Mesenchymal stem cell (in vitro differentiated cells and primary cell): ENCODE measurements around the gene LMX1B.
A peak's percentile ranks its signal among the peaks of the same experiment; 100 is the strongest.

Source experiments
- DNase-seq: peaks from one replicate; pipeline ENCODE4 v3.0.0-alpha.2; 2013
- H2AFZ ChIP-seq: one replicate; pipeline ENCODE4 v1.6.1; 2013; ENCODE audit warnings: low read depth, mild to moderate bottlenecking, control low read depth, inconsistent platforms, low read length, moderate library complexity
- H2AK5ac ChIP-seq: 2 replicates; pipeline ENCODE4 v1.6.1; 2013; ENCODE audit warnings: low read length, moderate library complexity, mild to moderate bottlenecking, inconsistent platforms; ENCODE audit not compliant: severe bottlenecking
- H2BK120ac ChIP-seq: one replicate; pipeline ENCODE4 v1.6.1; 2013; ENCODE audit warnings: low read depth, mild to moderate bottlenecking, inconsistent platforms, low read length, moderate library complexity
- H2BK12ac ChIP-seq, 2 experiments: one replicate each; pipeline ENCODE4 v1.6.1; 2013; ENCODE audit warnings: inconsistent platforms in 2 of 2, low read length in 2 of 2, mild to moderate bottlenecking in 2 of 2, moderate library complexity in 2 of 2, control low read depth in 1 of 2
- H2BK15ac ChIP-seq: one replicate; pipeline ENCODE4 v1.6.1; 2013; ENCODE audit warnings: mild to moderate bottlenecking, low read depth, inconsistent platforms; ENCODE audit not compliant: poor library complexity, severe bottlenecking
- H2BK5ac ChIP-seq: 2 replicates; pipeline ENCODE4 v1.6.1; 2013; ENCODE audit warnings: low read depth, mild to moderate bottlenecking, low read length, control low read depth, inconsistent platforms; ENCODE audit not compliant: poor library complexity, severe bottlenecking
- H3K14ac ChIP-seq, 2 experiments: one replicate each; pipeline ENCODE4 v1.6.1; 2013; ENCODE audit warnings: inconsistent platforms in 2 of 2, low read length in 2 of 2, control low read depth in 1 of 2, mild to moderate bottlenecking in 1 of 2, moderate library complexity in 1 of 2
- H3K18ac ChIP-seq, 2 experiments: one replicate each; pipeline ENCODE4 v1.6.1; 2013; ENCODE audit warnings: inconsistent platforms in 2 of 2, low read length in 2 of 2, control low read depth in 1 of 2, low read depth in 1 of 2, mild to moderate bottlenecking in 1 of 2
- H3K23ac ChIP-seq, 2 experiments: one replicate each; pipeline ENCODE4 v1.6.1; 2013; ENCODE audit warnings: inconsistent platforms in 2 of 2, low read length in 2 of 2, mild to moderate bottlenecking in 2 of 2, moderate library complexity in 2 of 2, control low read depth in 1 of 2
- H3K27ac ChIP-seq: 2 replicates; pipeline ENCODE4 v1.5.1; 2013; ENCODE audit warnings: mild to moderate bottlenecking, moderate library complexity, low read length, control low read depth, inconsistent platforms; ENCODE audit not compliant: poor library complexity, severe bottlenecking
- H3K27me3 ChIP-seq, 2 experiments: 2 replicates each; pipeline versions ENCODE4 v1.6.1 to v1.7.0; 2013; ENCODE audit warnings: low read length in 2 of 2, mild to moderate bottlenecking in 2 of 2, moderate library complexity in 2 of 2, control low read depth in 1 of 2, inconsistent platforms in 1 of 2; ENCODE audit not compliant: control insufficient read depth in 1 of 2, insufficient read depth in 1 of 2
- H3K36me3 ChIP-seq, 2 experiments: 2 replicates each; pipeline versions ENCODE4 v1.6.1 to v1.7.0; 2013; ENCODE audit warnings: low read length in 2 of 2, control low read depth in 1 of 2, inconsistent platforms in 1 of 2, low read depth in 1 of 2, mild to moderate bottlenecking in 1 of 2; ENCODE audit not compliant: insufficient read depth in 2 of 2, control insufficient read depth in 1 of 2
- H3K4ac ChIP-seq, 2 experiments: one replicate each; pipeline ENCODE4 v1.6.1; 2013; ENCODE audit warnings: inconsistent platforms in 2 of 2, low read length in 2 of 2, mild to moderate bottlenecking in 2 of 2, moderate library complexity in 2 of 2, control low read depth in 1 of 2, low read depth in 1 of 2
- H3K4me1 ChIP-seq: 2 replicates; pipeline ENCODE4 v1.6.1; 2013; ENCODE audit warnings: low read depth, low read length, control low read depth; ENCODE audit not compliant: control insufficient read depth, insufficient read depth
- H3K4me2 ChIP-seq: 2 replicates; pipeline ENCODE4 v1.6.1; 2013; ENCODE audit warnings: low read length, mild to moderate bottlenecking, inconsistent platforms; ENCODE audit not compliant: poor library complexity, severe bottlenecking
- H3K4me3 ChIP-seq, 2 experiments: 2 replicates each; pipeline versions ENCODE4 v1.5.1 to v1.7.0; 2013; ENCODE audit warnings: low read length in 2 of 2, mild to moderate bottlenecking in 2 of 2, control low read depth in 1 of 2, low read depth in 1 of 2; ENCODE audit not compliant: insufficient read depth in 1 of 2
- H3K79me1 ChIP-seq: replicated peaks from 2 replicates; pipeline ENCODE4 v1.6.1; 2013; ENCODE audit warnings: mild to moderate bottlenecking, control low read depth, low read length, inconsistent platforms; ENCODE audit not compliant: poor library complexity, severe bottlenecking
- H3K9ac ChIP-seq: 2 replicates; pipeline ENCODE4 v1.7.0; 2013; ENCODE audit warnings: mild to moderate bottlenecking, low read length, moderate library complexity
- H3K9me3 ChIP-seq: 2 replicates; pipeline ENCODE4 v1.7.0; 2013; ENCODE audit warnings: mild to moderate bottlenecking, low read length; ENCODE audit not compliant: control insufficient read depth
- H4K8ac ChIP-seq: one replicate; pipeline ENCODE4 v1.6.1; 2013; ENCODE audit warnings: inconsistent platforms, mild to moderate bottlenecking, low read length, moderate library complexity
- H4K91ac ChIP-seq: one replicate; pipeline ENCODE4 v1.6.1; 2013; ENCODE audit warnings: mild to moderate bottlenecking, low read length, inconsistent platforms
- WGBS: methylation state at CpG from one replicate; pipeline ENCODE4 v1.1.7; 2013; ENCODE audit warnings: mixed read lengths; 5-methylcytosine and 5-hydroxymethylcytosine counted together

The LMX1B gene

GRCh38 chr9:126694206-126695081, 80.7 kb downstream of the LMX1B start:
- no peaks in the 10 kb centered on the region for H3K9me3 ChIP-seq
- no peak overlapping the region for H3K18ac ChIP-seq
- H2AFZ ChIP-seq, result no peak overlapping the region
- H2BK12ac ChIP-seq, result no peak overlapping the region
- H3K4me2 ChIP-seq, result no peak overlapping the region
- no peaks in the 10 kb centered on the region for H3K79me1 ChIP-seq
- no peak overlapping the region for H4K8ac ChIP-seq
- no peak overlapping the region for H4K91ac ChIP-seq
- H3K27me3 ChIP-seq, result peaks cover 61 to 67% of the 10 kb centered on the region in 2 experiments
- no peak overlapping the region for H3K9ac ChIP-seq
- H2BK15ac ChIP-seq, result no peak overlapping the region
- H3K36me3 ChIP-seq, result no peaks in the 10 kb centered on the region
- DNase-seq, result no peak
- WGBS, result 68% methylated on average over 11 of the region's 11 CpGs
- no peak overlapping the region for H3K14ac ChIP-seq
- H3K23ac ChIP-seq, result peak overlapping the region in 1 of 2 experiments; percentile 47
- no peak overlapping the region for H2BK120ac ChIP-seq
- no peak overlapping the region for H3K27ac ChIP-seq
- H2AK5ac ChIP-seq, result no peak overlapping the region
- no peaks in the 10 kb centered on the region for H3K4me1 ChIP-seq
- H3K4ac ChIP-seq, result no peak overlapping the region
- H2BK5ac ChIP-seq, result no peak overlapping the region
- no peak overlapping the region for H3K4me3 ChIP-seq

- Histone ChIP-seq H2BK5ac (no peak overlapping the region), H3K4me1 (no peaks in the 10 kb centered on the region), H3K23ac (no peak overlapping the region), H3K4me2 (no peak overlapping the region), H4K8ac (no peak overlapping the region), H3K4me3 (no peak overlapping the region), H2AK5ac (no peak overlapping the region), H2BK12ac (no peak overlapping the region), H3K27me3 (peaks cover 61 to 68% of the 10 kb centered on the region in 2 experiments), H3K27ac (no peak overlapping the region), H4K91ac (no peak overlapping the region), H3K36me3 (no peaks in the 10 kb centered on the region), H2AFZ (no peak overlapping the region), H3K9ac (no peak overlapping the region), H2BK15ac (no peak overlapping the region), H3K4ac (no peak overlapping the region), H3K18ac (no peak overlapping the region), H3K14ac (no peak overlapping the region), H2BK120ac (no peak overlapping the region), H3K9me3 (no peaks in the 10 kb centered on the region), H3K79me1 (no peaks in the 10 kb centered on the region)
- DNase-seq, result no peak
- WGBS, result 74% methylated on average over 14 of the region's 14 CpGs
Measured at GRCh38 chr9:126695186-126695585, 81.5 kb downstream of the LMX1B start.

DNA sequence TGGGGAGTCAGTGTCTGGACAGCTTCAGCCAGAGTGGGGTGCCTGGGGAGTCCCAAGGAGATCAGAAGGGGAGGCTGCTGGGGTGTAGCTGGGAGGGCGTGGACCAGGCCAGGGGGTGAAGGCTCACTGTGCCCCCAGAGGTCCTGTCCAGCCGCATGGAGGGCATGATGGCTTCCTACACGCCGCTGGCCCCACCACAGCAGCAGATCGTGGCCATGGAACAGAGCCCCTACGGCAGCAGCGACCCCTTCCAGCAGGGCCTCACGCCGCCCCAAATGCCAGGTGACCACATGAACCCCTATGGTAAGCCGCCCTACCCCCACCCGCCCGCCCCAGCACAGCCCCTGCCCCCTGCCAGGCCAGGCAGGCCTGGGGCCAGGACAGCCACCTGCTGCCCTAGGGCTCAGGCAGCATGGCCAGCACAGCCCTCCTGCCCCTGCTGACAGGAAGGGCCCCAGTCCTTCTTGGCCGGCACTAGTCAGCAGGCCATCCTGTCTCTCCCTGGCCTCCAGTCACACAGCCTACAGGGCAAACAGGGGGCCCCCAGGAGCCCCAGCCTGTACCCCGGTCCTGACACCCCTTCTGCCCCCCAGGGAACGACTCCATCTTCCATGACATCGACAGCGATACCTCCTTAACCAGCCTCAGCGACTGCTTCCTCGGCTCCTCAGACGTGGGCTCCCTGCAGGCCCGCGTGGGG, 82.1 kb downstream of the LMX1B start:
- DNase-seq, result no peak
- Histone ChIP-seq H3K14ac (no peak overlapping the region), H3K27ac (no peak overlapping the region), H3K27me3 (peaks cover 60 to 71% of the 10 kb centered on the region in 2 experiments), H3K4me2 (no peak overlapping the region), H3K4me3 (no peak overlapping the region), H3K4ac (no peak overlapping the region), H2BK5ac (no peak overlapping the region), H3K79me1 (no peaks in the 10 kb centered on the region), H3K23ac (no peak overlapping the region), H3K36me3 (no peaks in the 10 kb centered on the region), H3K9me3 (no peaks in the 10 kb centered on the region), H2BK120ac (no peak overlapping the region), H2AK5ac (no peak overlapping the region), H3K9ac (no peak overlapping the region), H3K18ac (no peak overlapping the region), H4K91ac (no peak overlapping the region), H3K4me1 (no peaks in the 10 kb centered on the region), H4K8ac (no peak overlapping the region), H2AFZ (no peak overlapping the region), H2BK12ac (no peak overlapping the region), H2BK15ac (no peak overlapping the region)
- 78% methylated on average over 20 of the region's 22 CpGs for WGBS

GRCh38 chr9:126696401-126697145, 82.8 kb downstream of the LMX1B start:
- no peak overlapping the region for H2BK12ac ChIP-seq

More at GRCh38 chr9:126696401-126697145, 82.8 kb downstream of the LMX1B start:
- no peaks in the 10 kb centered on the region for H3K79me1 ChIP-seq
- no peak overlapping the region for H3K4me2 ChIP-seq
- no peaks in the 10 kb centered on the region for H3K9me3 ChIP-seq
- H3K4me3 ChIP-seq, result no peak overlapping the region
- 82% methylated on average over 23 of the region's 27 CpGs for WGBS
- no peak overlapping the region for H2AFZ ChIP-seq
- no peak overlapping the region for H2AK5ac ChIP-seq
- H2BK15ac ChIP-seq, result no peak overlapping the region
- H4K8ac ChIP-seq, result no peak overlapping the region
- peaks cover 60 to 75% of the 10 kb centered on the region in 2 experiments for H3K27me3 ChIP-seq
- H2BK120ac ChIP-seq, result no peak overlapping the region
- no peak for DNase-seq
- no peaks in the 10 kb centered on the region for H3K36me3 ChIP-seq
- H3K23ac ChIP-seq, result no peak overlapping the region
- no peaks in the 10 kb centered on the region for H3K4me1 ChIP-seq
- H3K14ac ChIP-seq, result no peak overlapping the region
- no peak overlapping the region for H3K4ac ChIP-seq
- H3K27ac ChIP-seq, result no peak overlapping the region
- no peak overlapping the region for H3K18ac ChIP-seq
- no peak overlapping the region for H4K91ac ChIP-seq
- H3K9ac ChIP-seq, result no peak overlapping the region
- H2BK5ac ChIP-seq, result no peak overlapping the region
